Fibroblast of skin of right biceps (primary cell): ENCODE measurements around the gene CPNE4.
"Not testable (repeated sequence)": the region's sequence is repeated elsewhere in the genome, so short reads cannot be mapped to it uniquely, and the experiment has no call there.

Source experiments
- DNase-seq: peaks from one replicate; pipeline ENCODE4 v3.0.0-alpha.2; 2013

Gene CPNE4

GRCh38 chr3:132016061-132017041 lies 18.5 kb downstream of the CPNE4 start:
- DNase-seq, result peak; percentile 47

GRCh38 chr3:132014105-132014504 lies 20.7 kb downstream of the CPNE4 start:
- no peak for DNase-seq

DNA sequence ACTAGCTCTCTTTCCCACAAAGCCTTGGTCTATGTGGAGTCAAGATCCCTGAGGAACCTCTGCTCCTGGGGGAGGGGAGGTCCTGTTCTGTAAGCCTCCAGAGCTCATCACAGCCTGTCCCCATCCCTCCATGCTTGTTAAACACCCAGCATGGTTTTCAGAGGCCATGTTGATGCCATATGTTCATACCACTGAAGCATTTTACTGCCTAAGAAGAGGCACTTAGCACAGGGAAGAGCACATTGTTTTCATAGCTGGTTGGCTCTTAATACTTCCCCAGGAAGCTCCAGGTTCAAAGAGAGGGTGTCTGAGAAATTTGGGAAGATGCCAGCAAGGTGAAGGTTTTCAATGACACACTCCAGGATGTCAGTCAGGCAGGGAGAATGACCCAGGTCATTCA lies 25.6 kb downstream of the CPNE4 start:
- DNase-seq, result peak; percentile 49

DNA sequence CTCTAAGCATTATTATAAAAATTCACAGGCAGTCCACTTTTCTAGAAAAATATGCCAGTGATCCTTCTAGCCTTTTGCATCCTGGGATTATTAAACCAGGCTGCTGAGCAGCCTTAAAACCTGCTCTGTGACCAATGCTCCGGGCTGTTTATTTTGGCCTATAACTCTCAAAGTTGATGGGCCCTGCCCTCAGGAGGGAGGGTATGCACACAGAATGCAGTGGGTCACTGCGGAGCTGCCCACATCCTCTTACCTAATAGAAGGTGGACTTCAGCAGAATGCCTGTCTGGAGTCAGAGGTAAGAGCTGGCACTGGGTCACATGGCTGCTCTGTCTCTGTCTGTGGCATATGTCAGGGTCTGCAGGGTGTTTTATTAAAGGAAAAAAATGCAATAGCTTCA lies 26.0 kb downstream of the CPNE4 start:
- no peak for DNase-seq

DNA sequence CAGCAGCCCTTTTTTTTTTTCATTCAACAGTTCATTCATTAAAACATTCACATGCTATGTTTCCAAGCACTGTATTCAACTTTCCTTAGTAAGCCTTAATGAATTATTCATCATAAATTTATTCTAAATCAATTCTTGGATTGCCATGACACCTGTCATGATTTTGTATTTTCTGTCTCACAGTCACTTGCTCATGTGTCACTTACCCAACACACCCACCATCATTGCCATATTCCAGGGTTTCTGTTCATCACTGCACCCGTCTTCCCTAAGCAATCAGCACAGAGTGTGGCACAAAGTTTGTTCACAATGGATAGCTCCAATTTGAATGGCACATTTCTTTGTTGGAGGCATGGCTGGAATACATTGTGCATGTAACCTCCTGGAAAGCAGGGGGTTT lies 27.2 kb downstream of the CPNE4 start:
- DNase-seq, result no peak

DNA sequence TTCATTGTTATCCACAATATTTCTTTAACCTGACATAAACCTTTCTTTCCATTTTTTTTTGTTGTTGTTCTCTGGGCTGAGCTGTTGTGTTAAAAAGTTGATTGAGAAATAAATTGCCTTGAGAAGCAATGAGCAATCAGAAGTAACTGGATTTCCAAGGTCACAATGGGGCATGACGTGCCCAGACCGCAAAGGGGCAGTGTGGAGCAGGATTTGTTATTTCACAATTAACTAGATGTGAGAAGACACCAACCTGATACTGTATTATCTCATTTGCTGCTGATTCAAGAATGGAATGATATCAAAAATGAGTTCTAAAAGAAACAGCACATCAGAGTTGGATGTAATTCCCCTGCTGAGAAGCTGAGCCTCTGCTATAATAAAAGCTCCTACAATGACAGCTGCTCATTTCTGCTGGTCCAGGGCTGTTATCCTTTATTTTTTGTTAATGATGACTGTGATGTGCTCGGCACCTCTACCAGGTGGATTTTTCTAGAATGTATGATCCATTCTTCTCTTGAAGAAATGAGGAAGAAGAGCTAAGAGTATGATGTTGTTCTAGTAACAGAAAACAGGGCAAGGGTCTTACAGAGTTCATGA lies 28.1 kb downstream of the CPNE4 start:
- DNase-seq, result peak; percentile 28

DNA sequence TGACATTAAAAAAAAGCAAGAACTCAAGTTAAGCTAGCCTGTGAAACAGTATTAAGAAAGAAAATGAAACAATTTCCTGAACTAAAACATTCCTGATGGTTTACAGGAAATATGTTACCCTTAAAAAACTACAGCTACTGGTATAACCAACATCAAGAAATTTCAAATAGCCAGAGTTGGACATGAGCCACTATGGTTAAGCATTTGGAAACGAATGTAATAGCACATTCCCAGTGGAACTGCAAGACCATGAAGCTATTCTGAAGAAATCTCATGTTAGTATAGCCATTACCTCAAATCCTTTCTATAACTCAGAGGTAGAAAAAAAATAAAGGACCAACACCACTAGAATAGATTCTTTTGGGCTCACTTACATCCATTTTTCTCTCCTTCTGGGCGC lies 30.2 kb downstream of the CPNE4 start:
- peak; percentile 89 for DNase-seq

DNA sequence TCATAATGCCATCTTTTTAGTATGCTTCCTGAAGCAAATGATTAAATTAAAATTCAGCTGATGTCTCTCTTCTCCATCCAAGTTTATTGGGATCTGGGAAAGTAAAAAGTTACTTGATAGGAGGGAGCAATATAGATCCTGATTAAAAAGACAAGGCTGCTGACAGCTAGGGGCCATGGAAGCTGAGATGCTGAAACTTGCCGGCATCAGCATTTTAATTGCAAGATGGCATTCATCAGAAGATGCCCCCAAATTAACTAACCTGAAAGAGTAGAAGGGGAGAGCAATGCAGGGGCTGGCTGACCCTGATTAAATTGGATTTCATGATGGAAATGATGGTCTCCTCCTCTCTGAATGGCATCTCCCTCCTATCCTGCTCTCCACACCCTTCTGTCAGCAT lies 31.1 kb downstream of the CPNE4 start:
- no peak for DNase-seq

DNA sequence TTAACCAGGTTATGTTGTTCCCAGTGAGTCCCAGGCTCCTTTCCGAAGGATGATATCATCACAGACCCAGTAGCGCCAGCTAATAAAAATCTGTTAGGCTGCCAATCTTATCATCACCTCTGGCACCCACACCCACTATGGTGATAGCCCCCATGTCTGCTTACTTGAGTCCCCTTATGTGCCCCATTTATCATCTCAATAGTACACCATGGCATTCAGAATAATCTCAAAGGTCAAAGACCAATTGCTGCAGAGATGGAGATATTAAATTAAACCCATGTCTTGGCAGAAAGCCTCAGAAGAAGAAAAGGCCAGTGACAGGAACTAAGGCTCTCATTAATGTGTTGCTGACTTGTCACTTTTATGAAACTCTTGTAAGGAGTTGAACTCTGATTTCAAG lies 32.8 kb downstream of the CPNE4 start:
- no peak for DNase-seq

DNA sequence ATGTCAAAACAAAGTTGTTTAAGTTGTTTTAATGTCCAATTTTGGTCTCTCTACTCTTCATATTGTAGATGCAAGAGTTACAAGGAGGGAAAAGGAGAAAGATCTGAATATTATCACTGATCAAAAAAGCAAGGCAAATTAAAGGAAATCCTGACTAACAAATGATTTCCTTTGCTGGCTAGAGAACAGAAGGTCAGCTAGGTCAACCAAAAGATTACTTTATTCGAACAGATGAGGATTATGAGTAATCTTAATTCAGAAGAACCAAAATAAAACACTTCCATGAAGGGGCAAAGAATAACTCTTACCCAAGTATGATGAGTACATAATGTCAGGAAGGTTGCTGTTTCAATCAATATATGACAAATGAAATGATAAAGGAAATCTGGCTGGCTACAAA lies 33.8 kb downstream of the CPNE4 start:
- no peak for DNase-seq

- DNase-seq, result no peak
Observed at GRCh38 chr3:131998027-131998426, 36.8 kb downstream of the CPNE4 start.

- peak; percentile 56 for DNase-seq
Observed at GRCh38 chr3:131995891-131996290, 38.9 kb downstream of the CPNE4 start.

DNA sequence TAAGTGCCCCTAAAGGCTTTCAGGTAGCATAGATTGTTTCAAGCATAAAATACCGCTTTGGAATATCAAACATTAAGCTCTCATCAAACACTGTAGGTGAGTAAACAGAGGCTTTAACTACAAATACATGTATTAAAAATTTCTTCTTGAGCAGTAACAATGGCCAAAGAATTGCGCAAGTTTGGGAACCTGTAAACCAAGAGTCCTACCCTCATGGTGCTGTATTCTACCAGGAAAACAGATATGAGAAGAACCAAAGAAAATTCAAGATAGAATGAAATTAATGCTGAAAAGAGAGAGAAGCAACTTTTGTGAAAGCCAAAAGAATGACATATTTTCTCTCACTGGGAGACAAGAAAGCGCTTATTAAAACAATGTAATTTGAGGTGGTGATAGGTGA lies 45.5 kb downstream of the CPNE4 start:
- no peak for DNase-seq

DNA sequence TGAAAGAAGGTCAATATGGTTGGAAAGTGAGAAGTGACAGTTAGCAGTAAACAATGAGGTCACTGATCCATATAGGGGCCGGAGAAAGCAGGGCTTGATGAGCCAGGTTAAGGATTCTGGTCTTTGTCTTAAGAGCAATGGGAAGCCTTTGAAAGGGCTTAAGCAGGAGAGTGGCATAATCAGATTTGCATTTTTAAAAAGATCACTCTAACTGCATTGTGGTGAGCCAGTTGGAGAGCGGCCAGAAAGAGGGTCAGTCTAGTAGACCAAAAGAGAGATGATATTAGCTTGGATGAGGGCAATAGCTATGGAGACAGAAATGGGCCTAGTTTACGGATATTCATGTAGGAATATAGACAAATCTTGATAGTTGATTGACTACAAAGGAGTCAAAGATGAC lies 46.6 kb downstream of the CPNE4 start:
- no peak for DNase-seq

DNA sequence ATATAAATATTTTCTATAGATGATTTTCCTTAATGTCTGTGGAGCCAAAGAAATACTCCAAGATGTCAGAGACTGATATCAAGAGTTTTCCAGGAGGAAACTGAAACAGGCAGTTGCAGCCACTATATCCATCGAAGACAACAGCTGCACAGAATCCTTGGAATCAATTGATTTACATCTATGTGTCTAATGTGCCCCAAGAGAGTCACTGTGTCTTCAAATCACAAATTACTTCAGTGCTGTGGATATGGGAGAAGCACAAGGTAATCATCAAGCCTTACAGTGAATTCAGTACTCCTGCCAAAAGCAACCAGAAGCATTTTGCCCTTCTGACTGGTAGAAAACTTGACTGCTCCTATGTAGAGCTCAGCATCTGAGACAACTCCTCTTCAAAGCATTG lies 51.1 kb downstream of the CPNE4 start:
- no peak for DNase-seq

DNA sequence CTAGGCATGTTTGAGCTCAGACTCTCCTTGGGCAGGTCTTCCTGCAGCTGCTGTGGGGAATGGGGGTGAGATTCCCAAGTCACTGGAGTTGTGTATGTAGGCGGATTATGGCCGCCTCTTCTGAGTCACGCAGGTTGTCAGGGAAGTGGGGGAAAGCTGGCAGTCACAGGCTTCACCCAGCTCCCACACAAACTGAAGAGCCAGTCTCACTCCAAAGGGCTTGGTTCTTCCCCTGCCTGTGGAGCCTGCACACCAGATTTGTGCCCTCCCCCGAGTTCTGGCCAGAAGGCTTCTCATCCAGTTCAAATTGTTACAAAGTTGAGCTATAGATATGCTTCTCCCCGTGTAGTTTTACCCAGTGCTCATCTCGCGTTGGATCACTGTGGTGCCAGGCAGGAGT lies 53.5 kb downstream of the CPNE4 start:
- no peak for DNase-seq

DNA sequence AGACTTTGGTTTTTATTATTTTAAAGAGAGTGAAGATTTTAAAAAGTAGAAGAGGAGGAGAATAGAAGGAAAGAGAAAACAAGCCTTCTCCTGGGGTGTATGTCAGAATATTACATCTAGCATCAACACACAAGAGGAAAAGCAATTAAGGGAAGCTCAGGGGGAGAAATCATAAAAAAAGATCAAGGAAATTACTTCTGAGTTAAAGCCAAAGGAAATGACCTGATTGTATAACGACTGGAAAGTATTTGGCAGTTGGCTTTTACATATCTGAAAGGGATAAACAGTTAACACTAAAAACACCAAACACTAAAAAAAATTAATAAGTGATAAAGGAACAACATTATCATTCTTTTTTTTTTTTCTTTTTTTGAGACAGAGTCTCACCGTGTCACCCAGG lies 58.4 kb downstream of the CPNE4 start:
- DNase-seq, result no peak

- DNase-seq, result no peak
Observed at GRCh38 chr3:131975047-131975446, 59.8 kb downstream of the CPNE4 start.

DNA sequence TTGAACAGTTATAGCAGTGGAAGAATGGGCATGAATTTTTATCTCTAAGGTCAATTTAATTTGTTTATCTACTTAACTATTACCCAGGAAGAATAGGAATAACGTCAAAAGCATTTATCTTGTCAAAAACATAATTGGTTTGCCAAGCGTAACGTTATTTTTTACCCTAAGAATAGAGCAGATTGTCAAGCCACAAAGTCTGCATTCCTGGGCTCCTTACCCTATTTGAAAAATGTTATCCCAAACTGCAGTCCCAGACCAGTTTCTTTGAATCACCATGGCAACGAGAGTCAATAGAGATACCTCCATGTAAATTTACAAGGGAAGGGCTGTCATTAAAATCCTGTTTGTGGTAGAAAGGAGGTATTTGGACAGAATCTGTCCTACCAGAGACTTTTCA lies 61.1 kb downstream of the CPNE4 start:
- peak; percentile 53 for DNase-seq

GRCh38 chr3:131972550-131972949 lies 62.3 kb downstream of the CPNE4 start:
- DNase-seq, result no peak

DNA sequence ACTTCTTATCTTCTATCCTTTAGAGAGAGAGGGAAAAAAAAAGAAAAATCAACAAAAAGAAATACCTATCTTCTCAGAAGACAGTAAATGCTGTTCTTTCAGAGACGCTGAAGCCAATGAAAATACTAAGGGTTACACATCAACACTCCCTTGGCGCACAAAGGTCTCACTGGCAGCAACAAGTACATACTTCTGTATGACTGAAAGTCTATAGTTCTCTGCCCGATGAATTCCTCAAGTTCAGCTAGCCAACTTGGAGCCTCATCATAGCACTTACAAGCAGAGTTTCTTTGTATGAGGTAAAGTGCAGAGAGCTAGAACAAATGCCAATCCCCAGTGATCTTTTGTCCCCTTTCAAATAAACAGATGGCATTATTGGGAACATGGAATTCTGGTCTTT lies 62.7 kb downstream of the CPNE4 start:
- DNase-seq, result no peak

DNA sequence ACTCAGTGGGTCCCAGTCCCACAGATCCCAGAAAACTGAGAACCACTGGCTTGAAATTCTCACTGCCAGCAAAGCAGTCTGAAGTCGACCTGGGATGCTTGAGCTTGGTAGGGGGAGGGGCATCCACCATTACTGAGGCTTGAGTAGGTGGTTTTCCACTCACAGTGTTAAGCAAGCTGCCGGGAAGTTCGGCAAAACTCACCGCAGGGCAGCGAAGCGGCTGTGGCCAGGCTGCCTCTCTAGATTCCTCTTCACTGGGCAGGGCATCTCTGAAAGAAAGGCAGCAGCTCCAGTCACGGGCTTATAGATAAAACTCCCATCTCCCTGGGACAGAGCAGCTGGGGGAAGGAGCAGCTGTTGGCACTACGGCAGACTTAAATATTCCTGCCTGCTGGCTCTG lies 71.4 kb downstream of the CPNE4 start:
- not testable (repeated sequence) for DNase-seq

GRCh38 chr3:131962982-131963381 lies 71.8 kb downstream of the CPNE4 start:
- DNase-seq, result no peak

DNA sequence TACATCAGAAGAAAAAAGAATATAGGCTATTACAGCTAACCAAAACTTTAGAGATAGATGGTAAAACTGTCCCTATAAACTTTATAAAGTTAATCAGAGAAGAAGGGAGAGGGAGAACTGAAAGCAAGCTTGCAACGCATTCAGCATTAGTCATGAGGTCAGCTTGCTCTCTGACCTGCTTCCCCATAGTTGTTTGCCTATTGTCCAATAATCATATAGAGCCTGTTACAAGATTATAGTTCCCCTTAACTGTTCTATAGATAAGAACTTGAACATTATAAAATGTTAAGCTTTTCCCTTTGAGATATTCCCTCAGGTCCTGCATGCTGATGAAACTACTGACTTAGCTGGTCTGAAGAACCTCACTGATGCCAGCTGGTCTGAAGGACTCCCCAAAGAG lies 74.5 kb downstream of the CPNE4 start:
- DNase-seq, result peak; percentile 3

- no peak for DNase-seq
Observed at GRCh38 chr3:131957980-131958379, 76.8 kb downstream of the CPNE4 start.
